CD4-positive, alpha-beta T cell treated with Interleukin-15 for 1 hour (primary cell): ENCODE data around the gene PSMD11.
"Not testable (repeated sequence)": the region's sequence is repeated elsewhere in the genome, so short reads cannot be mapped to it uniquely, and the experiment has no call there.

Source experiments
- DNase-seq: peaks from one replicate; pipeline ENCODE4 v3.0.0-alpha.2; 2020

Gene PSMD11

DNA sequence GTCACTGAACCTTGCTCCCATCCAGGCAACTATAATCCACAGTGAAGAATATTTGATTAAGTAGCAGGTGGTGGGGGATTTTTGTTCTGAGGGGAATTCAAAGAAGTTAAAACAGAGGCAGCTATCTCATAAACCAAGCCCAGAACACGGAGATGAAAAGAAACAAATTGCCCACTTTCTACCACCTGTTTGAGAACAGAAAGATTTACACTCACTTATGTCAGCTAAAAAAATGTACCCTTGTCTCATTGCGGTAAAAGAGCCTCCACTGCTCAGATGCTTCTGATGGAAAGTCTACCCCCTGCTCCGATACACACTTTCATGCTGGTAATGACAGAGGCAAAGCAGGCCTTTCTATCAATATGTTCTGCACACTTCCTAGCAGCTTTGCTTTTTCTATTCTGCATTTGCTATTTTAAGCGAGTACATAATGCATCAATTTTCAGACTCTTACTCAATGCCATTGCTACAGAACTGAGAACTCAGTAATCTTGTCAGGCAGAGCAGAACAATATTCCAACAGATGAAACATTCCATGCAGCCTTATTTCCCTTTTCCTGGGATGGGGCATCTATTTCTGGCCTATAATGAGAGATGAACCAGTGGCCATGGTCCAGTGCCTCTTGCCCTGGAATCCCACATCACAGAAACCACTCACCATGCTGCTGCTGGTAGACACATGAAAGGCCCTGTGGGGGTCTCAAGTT is 71.5 kb downstream of the PSMD11 start:
- DNase-seq: no peak

DNA sequence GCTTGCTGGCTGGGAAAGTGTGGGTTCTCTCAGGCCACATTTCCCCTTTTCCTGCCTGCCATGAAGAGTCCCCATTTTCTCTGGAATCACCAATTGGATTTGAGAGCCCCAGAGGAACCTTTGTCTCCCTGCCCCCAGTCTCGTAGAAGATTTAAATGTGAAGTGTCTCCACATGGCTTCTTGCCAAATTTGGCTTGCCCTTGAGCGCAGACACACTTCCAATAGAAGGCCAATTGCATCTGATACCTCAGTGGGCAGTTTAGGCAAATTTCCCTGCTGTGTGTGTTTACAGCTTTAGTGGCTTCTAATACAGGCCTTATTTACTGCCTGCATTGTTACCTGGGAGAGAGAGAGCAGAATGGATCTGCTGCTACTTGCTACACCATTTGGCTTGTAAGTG is 72.1 kb downstream of the PSMD11 start:
- DNase-seq: no peak

DNA sequence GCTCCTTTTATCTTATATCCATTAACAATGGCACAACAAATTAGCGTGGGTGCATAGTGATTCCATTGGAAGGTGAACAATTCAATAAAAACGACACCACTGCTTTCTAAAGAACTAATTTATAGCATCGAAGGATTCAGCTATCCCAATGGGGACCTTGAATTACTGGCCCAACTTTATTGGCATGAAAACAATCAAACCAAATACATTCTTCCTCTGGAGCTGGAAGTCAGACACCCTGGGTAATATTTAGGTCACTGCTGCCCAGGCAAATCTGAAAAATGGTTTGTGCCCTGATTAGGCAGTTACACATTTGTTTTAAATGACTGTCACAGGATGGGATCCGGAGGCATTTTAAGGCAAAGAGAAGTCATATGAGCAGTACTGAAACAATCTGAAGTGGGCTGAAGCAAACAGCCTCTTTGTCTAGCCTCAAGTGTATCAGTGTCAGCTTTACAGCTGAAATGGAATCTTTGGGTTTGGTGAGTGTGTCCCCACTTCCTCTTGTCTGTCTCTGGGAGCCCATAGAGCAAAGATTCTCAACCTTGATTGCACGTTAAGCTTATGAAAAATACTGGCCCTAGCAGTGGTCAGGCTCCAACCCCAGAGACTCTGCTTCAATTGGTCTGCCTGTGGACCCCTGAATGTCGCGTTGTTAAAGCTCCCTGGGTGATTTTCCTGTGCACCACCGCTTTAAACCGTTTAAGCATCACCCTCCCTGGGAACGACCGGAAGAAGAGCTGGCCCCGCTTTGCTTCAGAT is 72.8 kb downstream of the PSMD11 start:
- no peak for DNase-seq

DNA sequence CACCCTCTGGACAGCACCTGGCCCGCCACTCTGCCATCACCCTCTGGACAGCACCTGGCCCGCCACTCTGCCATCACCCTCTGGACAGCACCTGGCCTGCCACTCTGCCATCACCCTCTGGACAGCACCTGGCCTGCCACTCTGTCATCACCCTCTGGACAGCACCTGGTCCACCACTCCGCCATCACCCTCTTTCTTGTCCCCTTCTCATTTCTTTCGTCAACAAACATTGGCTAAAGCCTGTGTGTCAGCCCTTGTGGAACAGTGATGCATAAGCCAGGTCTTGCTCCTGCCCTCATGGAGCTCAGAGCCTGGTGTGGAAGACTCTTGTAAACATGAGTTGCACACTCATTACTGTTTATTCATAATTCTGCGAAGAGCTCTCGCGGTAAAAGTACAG is 73.7 kb downstream of the PSMD11 start:
- no peak for DNase-seq

DNA sequence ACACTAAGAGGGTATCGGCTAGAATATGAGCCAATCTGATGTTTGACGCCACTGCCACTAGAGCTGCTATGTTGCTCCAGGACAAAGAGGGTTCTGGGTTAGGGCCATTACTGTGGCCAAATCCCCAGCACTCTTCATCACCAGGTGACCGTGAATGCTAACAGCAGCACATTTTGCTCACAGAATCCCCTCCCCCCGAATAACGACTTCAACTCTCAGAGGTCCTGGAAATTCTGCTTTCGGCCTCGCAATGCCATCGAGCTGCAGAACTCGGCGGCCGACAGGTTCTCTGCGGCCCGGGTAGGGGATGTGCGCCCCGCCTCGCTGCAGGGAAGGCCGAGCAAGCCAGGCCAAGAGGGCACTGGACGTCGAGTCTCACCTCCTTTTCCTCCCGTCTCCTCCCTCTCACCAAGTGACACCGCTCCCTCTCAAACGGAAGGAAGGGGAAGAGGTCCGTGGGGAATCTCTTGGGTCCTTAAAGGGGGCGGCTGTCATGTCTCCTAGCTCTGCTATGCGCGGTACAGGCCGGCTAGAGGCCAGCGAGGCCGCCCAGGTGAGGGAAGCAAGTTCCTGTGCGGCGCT is 74.4 kb downstream of the PSMD11 start:
- DNase-seq: no peak

DNA sequence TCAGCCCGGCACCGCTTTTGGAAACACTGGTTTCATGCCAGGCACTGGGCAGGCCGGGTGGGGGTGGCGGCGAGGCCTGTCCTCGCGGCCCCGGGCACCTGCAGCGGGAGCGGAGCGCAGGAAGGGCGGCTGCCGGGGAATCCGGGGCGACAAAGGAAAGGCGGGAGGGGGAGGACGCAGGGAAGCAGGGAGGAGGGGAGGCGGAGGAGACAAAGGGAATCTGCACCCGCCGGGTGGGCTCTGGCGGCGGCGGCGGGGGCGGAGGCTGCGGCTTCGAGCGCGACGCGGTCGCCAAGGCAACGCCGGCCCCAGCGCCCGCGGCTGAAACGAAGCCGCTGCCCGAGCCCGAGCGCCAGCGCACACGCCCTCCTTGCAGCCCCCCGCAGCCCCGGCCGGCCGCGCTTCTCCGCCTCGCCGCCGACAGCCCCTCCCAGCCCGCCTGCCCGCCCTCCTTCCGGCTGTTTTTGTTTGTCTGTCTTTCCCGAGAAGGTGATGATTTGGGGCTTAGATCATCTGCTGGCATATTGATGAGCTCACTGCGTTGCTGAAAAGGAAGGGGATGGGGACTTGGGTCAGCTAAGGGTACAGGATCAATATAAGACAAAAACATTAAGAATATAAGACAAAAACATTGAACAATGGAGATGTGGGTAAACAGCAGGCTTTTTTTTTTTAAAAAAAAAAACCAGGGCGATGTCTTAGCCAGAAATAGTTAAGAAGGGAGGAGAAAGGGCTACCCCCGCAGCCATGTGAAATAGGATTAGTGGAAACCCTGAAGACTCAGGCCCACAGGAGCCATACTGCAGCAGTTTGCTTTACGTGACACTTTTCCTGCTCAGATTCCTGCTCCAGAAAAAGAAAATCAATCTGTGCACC is 75.2 kb downstream of the PSMD11 start:
- DNase-seq: peak; percentile 63

DNA sequence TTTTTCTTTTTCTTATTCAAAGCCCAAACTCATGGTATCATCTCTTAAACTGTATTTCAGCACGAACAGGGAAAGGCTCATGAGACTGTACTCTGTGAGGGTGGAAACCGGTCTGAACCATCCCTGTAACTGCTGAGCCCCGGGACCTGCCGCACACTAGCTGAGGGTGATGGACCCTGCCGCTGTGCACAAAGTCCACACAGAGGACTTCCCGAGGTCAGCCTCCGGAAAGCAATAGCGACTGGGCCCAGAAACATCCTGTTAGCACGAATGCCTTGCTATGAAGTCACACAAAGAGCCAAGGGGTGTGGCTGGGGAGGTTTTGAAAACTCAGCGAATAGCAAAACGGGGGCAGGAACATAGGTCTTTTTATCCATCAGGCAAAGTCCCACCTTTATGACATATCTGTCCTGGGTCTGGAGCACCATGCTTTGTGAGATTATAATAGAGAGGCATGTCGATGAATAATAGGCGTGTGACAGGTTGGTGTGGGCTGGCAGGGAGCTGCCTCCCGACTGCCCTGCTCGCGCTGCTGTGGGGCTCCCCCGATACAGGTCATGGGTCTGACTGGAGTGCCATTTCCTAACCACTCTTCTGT is 75.9 kb downstream of the PSMD11 start:
- peak; percentile 56 for DNase-seq

DNA sequence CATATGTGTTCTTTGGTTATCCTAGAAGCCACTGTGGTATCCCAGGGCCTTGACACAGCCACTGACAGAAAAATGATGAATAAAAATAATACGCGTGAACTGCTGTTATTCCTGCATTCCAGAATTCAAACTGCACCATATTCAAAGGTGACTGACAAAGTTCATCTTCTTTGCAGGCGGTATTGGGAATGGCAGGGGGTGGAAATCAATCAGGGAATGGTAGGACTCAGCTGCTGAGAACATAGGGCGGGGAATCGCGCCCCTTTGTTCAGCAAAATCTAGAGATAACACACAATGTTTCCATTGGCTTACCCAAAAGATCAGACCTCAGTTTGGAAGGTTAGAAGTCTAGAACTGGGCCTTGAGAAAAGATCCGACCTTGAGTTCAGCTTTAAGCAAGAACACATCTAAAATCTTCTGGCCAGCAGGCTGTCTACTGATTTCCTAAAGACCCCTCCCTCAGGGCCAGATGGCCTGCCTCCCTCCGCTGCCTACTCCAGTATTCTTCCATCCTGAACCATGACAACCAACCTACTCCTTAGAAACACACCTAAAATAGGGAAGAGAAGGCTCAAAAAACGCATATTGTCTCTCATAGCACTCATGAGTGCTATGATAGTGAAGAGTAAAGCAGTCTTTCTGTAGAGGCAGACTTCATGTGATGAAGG is 76.6 kb downstream of the PSMD11 start:
- no peak for DNase-seq

DNA sequence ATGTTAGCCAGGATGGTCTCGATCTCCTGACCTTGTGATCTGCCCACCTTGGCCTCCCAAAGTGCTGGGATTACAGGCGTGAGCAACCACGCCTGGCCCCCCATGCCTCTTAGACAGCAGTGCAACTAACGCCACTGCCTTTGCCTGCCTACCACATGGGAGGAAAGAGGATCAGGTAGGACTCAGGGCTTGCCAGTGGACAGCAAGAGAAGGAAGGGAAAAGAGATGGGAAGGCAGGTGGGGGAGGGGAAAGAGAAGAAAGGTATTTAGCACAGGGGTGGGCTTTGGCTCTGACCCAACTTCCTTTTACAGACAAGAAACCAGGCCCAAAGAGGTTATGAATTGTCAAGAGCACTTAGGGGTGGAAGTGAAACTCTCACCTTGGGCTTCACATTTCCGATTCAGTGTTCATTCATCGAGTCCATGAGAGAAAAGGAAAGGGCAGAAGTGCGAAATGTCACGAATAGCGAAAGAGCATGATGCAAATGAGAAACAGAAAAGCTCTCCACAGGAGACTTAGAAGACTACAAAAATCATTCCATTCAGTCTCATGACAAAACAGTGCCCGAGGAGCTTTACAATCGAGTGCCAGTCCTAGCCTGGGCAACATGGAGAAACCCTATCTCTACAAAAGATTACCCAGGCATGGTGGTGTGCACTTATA is 78.8 kb downstream of the PSMD11 start:
- DNase-seq: no peak

DNA sequence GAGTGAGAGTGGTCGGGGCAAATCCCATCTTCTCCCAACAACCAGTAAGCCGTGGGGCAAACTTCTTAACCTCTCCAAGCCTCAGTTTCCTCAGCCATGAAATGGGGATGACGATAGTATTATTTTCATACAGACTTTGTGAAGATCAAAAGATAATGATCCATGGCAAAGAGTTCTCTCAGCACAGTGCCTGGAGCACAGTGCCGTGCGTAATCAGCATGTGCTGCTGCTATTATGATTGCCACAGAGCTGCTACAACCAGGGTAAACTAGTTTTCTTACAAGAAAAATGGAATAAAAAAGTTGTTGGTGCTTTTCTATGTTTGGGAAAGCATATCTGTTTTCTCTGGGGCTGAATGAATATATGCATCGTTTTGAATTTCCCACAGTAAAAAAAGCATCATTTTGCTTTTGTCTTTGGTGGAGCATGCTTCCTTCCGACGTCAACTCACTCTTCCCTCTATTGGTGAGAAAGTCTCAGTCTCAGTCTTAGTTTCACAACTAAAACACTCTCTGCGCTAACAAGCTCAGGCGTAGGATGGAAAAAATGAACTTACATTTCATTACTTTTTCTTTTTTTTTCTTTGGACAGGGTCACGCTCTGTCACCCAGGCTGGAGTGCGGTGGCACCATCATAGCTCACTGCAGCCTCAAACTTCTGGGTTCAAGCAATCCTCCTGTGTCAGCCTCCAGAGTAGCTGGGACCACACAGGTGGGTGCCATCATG is 79.7 kb downstream of the PSMD11 start:
- DNase-seq: no peak

DNA sequence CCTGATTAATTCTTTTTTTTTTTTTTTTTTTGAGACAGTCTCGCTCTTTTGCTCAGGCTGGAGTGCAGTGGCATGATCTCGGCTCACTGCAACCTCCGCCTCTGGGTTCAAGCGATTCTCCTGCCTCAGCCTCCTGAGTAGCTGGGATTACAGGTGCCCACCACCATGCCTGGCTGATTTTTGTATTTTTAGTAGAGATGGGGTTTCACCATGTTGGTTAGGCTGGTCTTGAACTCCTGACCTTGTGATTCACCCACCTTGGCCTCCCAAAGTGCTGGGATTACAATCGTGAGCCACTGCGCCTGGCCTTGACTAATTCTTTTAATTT is 80.2 kb downstream of the PSMD11 start:
- not testable (repeated sequence) for DNase-seq

DNA sequence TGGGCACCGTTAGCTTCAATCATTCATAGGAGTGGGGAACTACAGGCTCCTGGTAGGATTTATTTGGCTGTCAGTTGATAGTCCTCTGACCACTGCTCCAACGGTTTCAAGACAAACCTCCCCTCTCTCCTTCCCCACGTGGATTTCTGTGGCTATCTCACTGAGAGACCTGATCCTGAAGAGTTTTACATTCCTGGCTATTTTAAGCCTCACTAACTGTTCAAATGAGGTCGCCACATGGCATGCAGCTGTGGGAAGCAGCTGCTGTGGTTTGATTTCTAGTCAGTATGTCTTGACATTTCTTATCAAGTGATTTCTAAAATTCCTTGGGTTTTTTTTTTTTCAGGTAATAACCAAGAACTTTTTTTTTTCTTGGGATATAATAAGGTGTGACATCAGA is 80.8 kb downstream of the PSMD11 start:
- DNase-seq: no peak

DNA sequence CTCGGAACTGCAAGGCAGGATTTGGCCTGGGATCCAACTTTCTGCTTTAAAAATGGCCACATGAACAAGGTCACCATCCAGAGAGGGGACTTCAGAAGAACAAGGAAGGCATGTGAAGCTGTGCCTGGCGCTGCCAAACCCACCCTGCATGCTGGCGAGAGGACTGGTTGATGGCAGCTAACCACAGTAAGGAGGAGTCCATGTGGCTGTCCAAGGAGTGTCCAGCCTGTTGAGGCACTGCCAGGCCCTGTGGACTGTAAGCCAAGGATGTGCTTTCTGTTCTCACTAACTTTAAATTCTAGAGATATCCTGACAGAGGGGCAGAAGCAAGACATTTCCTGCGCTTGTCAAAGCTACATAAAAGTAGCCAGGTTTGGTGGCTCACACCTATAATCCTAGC is 82.8 kb downstream of the PSMD11 start:
- DNase-seq: no peak

DNA sequence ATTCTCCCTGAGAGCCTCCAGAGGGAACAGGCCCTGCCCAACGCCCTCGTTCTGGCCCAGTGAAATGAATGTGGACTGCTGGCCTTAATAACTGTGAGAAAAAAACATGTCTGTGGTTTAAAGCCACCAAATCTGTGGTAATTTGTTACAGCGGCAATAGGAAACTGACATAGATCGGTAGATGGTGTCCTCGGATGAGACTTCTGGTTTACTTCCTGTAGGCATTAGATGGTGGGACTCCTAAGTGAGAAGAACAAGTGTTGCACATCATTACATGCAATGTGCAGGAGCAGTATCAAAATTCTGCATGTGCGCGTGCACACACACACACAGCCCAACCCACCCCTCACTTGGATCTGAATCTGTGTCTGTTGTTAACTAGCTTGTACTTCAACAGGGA is 84.5 kb downstream of the PSMD11 start:
- no peak for DNase-seq

DNA sequence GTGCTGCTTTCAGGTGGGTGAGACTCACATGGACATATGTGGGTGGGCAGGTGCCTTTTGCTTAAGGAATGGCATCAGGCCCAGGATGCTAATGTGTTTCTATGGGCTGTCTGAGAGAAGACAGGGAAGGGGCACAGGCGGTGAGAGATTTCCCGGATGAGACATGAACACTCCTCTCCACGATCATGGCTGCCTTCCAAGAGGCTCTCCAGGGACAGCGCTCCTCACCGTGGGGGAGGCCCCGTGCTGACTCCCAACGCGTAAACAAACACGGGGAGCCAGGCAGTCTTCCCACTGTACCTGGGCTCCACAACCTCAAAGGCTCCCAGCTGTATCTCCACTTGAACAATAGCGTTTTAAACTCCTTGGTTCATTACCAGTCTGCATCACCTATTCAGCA is 85.3 kb downstream of the PSMD11 start:
- DNase-seq: no peak
